ENCODE measurements around the gene DNAJA2.

DNA sequence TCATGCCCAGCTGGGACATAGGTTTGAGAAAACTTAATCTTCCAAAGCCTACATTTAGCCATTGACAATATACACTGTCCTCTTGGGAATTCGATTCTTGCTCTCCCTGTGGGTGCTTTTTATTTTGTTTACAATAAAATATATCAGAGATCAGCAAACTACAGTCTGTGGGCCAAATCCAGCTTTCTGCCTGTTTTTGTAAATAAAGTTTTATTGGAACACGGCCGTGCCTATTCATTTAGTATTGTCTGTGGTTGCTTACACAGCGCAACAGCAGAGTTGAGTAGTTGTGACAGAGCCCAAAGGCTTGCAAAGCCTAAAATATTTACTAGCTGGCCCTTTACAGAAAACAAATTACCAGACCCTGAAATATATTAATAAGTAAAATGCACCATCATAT is 39.7 kb upstream of the DNAJA2 start:
- TF ChIP-seq CTCF (IDR thresholded peaks at IDR 0.05; ENCODE audit: poor library complexity) (no peak), EZH2phosphoT487 (IDR thresholded peaks at IDR 0.05; ENCODE audit: low read depth, severe bottlenecking, unreplicated experiment) (no peak)
